ENCODE results near the gene GFRA4. TPM values are rescaled to one million over a fixed set of nuclear protein-coding genes. Genes with fewer than 3 reads are reported as not detected.
A peak's percentile ranks its signal among the peaks of the same experiment; 100 is the strongest.

Gene GFRA4
- total RNA-seq, 1 experiment from 2014 or later = not detected

GRCh38 chr20:3621111-3621510, 42.1 kb downstream of the GFRA4 start:
- H2BK5ac ChIP-seq (ENCODE audit: insufficient read length, low read length) = no peak overlapping the region
- H3K9ac ChIP-seq (ENCODE audit: extremely low read depth, insufficient read length, low read length) = no peak overlapping the region
- no peaks in the 10 kb centered on the region for H3K23me2 ChIP-seq (ENCODE audit: insufficient read length, low read depth, low read length, poor library complexity, severe bottlenecking)
- no peak overlapping the region for H2BK15ac ChIP-seq (ENCODE audit: low read depth, low read length)
- no peak overlapping the region for H3K56ac ChIP-seq (ENCODE audit: insufficient read length, low read depth, low read length)
- H4K20me1 ChIP-seq (ENCODE audit: control insufficient read depth, insufficient read depth, insufficient read length) = no peaks in the 10 kb centered on the region
- H2BK12ac ChIP-seq (ENCODE audit: insufficient read length, low read depth, low read length) = no peak overlapping the region
- H3K4me3 Mint-ChIP-seq = no peak overlapping the region
- no peak overlapping the region for H2AK5ac ChIP-seq (ENCODE audit: insufficient read length, low read length)
- H2BK20ac ChIP-seq (ENCODE audit: low read depth, low read length, poor library complexity, severe bottlenecking) = no peak overlapping the region
- H3K79me2 ChIP-seq (ENCODE audit: insufficient read depth, low read length) = no peaks in the 10 kb centered on the region
- H2BK120ac ChIP-seq (ENCODE audit: low read depth, low read length, poor library complexity, severe bottlenecking) = no peak overlapping the region
- H2AFZ ChIP-seq (ENCODE audit: low read length) = no peak overlapping the region
- H3K23ac ChIP-seq (ENCODE audit: insufficient read length, low read depth, low read length) = no peak overlapping the region
- no peaks in the 10 kb centered on the region for H3K9me3 Mint-ChIP-seq
- TF ChIP-seq CTCF (conservative IDR thresholded peaks at IDR 0.05) = peak; percentile 62
- H3K79me1 ChIP-seq (ENCODE audit: insufficient read depth, low read depth, low read length, poor library complexity, severe bottlenecking) = no peaks in the 10 kb centered on the region
- H4K91ac ChIP-seq (ENCODE audit: insufficient read length, low read depth, low read length) = no peak overlapping the region
- no peaks in the 10 kb centered on the region for H3K36me3 Mint-ChIP-seq (ENCODE audit: insufficient read depth in 1 of 3, low read depth in 3 of 3)
- H3K27me3 Mint-ChIP-seq (ENCODE audit: low read depth) = no peaks in the 10 kb centered on the region
- no peaks in the 10 kb centered on the region for H3K27me3 ChIP-seq (ENCODE audit: insufficient read depth, low read length)
- no peak overlapping the region for H3K18ac ChIP-seq (ENCODE audit: insufficient read length, low read depth, low read length)
- no peak overlapping the region for H3K4me2 ChIP-seq (ENCODE audit: insufficient read depth, insufficient read length, low read length)
- H4K8ac ChIP-seq (replicated peaks; ENCODE audit: insufficient read length, low read depth, low read length) = no peak overlapping the region
- no peak overlapping the region for H3K14ac ChIP-seq (ENCODE audit: insufficient read depth, low read length)
- no peak overlapping the region for H3K27ac ChIP-seq (ENCODE audit: insufficient read length, low read depth, low read length)
- H4K5ac ChIP-seq (ENCODE audit: insufficient read length, low read depth, low read length) = no peak overlapping the region
- no peak overlapping the region; a peak in 1 of 7 replicates for H3K27ac Mint-ChIP-seq
- peak; percentile 49 for DNase-seq
- H3T11ph ChIP-seq (ENCODE audit: low read length) = no peak overlapping the region
- H3K4me1 ChIP-seq (ENCODE audit: insufficient read depth, low read length) = peaks cover 1% of the 10 kb centered on the region
- no peaks in the 10 kb centered on the region for H3K9me3 ChIP-seq (ENCODE audit: control insufficient read depth, low read depth, low read length)
- no CpG with 5 or more reads among the region's 8 CpGs for WGBS (ENCODE audit: extremely low coverage, insufficient read length, low lambda C conversion rate)
- H3K4ac ChIP-seq (ENCODE audit: low read depth, low read length) = no peak overlapping the region
- H3K4me1 Mint-ChIP-seq = peaks cover 10 to 20% of the 10 kb centered on the region in 2 experiments
